Gastrocnemius medialis (tissue), 4 donors: ENCODE data around the gene NEO1. TPM values are rescaled to one million over a fixed set of nuclear protein-coding genes. Genes with fewer than 3 reads are reported as not detected.

Experiments used
- ATAC-seq, 2 donors: fragments of 150-250 bp; one replicate each; pipeline ENCODE4 v1.9.1; 2016
- DNase-seq, 2 donors: peaks; one replicate each; pipeline ENCODE4 v3.0.0-alpha.2; 2019
- H3K27ac ChIP-seq, 4 donors: fragments of 200-600 bp; sonication (generic); 1 replicate in 1 of 4; 2 replicates in 3 of 4; pipeline ENCODE4 v1.5.1; 2016 to 2018; ENCODE audit warnings: mild to moderate bottlenecking in 2 of 4, moderate library complexity in 1 of 4
- H3K27me3 ChIP-seq, 3 donors: fragments of 200-600 bp; sonication (generic) in 2 of 3; 1 replicate in 1 of 3; 2 replicates in 2 of 3; pipeline versions ENCODE4 v1.5.1 to v1.6.0; 2016 to 2019; ENCODE audit warnings: mild to moderate bottlenecking in 1 of 3, moderate library complexity in 1 of 3
- H3K36me3 ChIP-seq, 2 donors: fragments of 200-600 bp; sonication (generic) in 1 of 2; one replicate each; pipeline ENCODE4 v1.5.1; 2017 to 2018
- H3K4me1 ChIP-seq, 2 donors: fragments of 200-600 bp; sonication (generic) in 1 of 2; one replicate each; pipeline ENCODE4 v1.5.1; 2016 to 2017; ENCODE audit warnings: mild to moderate bottlenecking in 2 of 2
- H3K4me3 ChIP-seq, 4 donors: fragments of 200-600 bp; sonication (generic) in 3 of 4; 1 replicate in 1 of 4; 2 replicates in 3 of 4; pipeline ENCODE4 v1.5.1; 2016 to 2019; ENCODE audit warnings: mild to moderate bottlenecking in 2 of 4
- H3K9me3 ChIP-seq, 3 donors: fragments of 200-600 bp; sonication (generic) in 2 of 3; 1 replicate in 1 of 3; 2 replicates in 2 of 3; pipeline ENCODE4 v1.5.1; 2016 to 2019
- CTCF ChIP-seq, 5 experiments: fragments of 450-650 bp in 3 of 5; fragments of 200-600 bp in 2 of 5; sonication (generic) in 2 of 5; IDR thresholded peaks in 4 of 5; conservative IDR thresholded peaks in 1 of 5; 1 replicate in 4 of 5; 2 replicates in 1 of 5; pipeline ENCODE4 v1.5.1; 2016 to 2019; ENCODE audit warnings: antibody characterized with exemption in 5 of 5, mild to moderate bottlenecking in 3 of 5, moderate library complexity in 3 of 5
- POLR2A ChIP-seq, 2 donors: fragments of 450-650 bp; IDR thresholded peaks; one replicate each; pipeline ENCODE4 v1.6.1; 2017; ENCODE audit warnings: antibody characterized with exemption in 2 of 2, mild to moderate bottlenecking in 2 of 2, moderate library complexity in 2 of 2
- in situ Hi-C, 4 donors: fragments of 200-750 bp; cut with MboI; loops; one replicate each; pipeline versions ENCODE4 v1.15.0 to v1.8.0; 2017; ENCODE audit warnings: low sequenced_read_pairs in 4 of 4
- intact Hi-C: fragments of 100-400 bp; cut with DNase I; formaldehyde crosslinking; loops from one replicate; pipeline ENCODE4 v1.15.1; 2023; ENCODE audit warnings: low total_unique reads
- total RNA-seq, 4 donors: library from RNA; depleted of rRNA; stranded (reverse); fragments of >200 nt; gene quantifications; one replicate each; pipeline versions ENCODE4 v1.1.0 to v1.2.3, GENCODE V29; 2016

Gene NEO1
- total RNA-seq, 4 donors from 2014 or later = 13.8 to 32.0 (median 20.3) TPM

- Histone ChIP-seq H3K27me3 (peaks cover 4 to 8% (median 6%) of the 10 kb centered on the region in 3 donors), H3K4me3 (no peak overlapping the region), H3K9me3 (no peaks in the 10 kb centered on the region), H3K4me1 (no peaks in the 10 kb centered on the region), H3K36me3 (no peaks in the 10 kb centered on the region), H3K27ac (no peak overlapping the region)
- ATAC-seq (no peak), DNase-seq (no peak)
- TF ChIP-seq POLR2A (IDR thresholded peaks at IDR 0.05) (no peak), CTCF (IDR thresholded peaks at IDR 0.05 in 4 of 5, conservative IDR thresholded peaks at IDR 0.05 in 1 of 5) (no peak)
- intact Hi-C loops (no loop called here), in situ Hi-C loops (no loop called here)
These were observed 276.7 kb downstream of the NEO1 start for GRCh38 chr15:73328981-73329380.

GRCh38 chr15:73329501-73330200 lies 277.4 kb downstream of the NEO1 start:
- DNase-seq (no peak), ATAC-seq (no peak)
- H3K9me3 ChIP-seq = no peaks in the 10 kb centered on the region
- peaks cover 0 to 2% (median 0%) of the 10 kb centered on the region in 3 donors for H3K27me3 ChIP-seq
- in situ Hi-C loops = no loop called here
- intact Hi-C loops = no loop called here
- H3K4me3 ChIP-seq = no peak overlapping the region
- TF ChIP-seq POLR2A (IDR thresholded peaks at IDR 0.05) (no peak), CTCF (IDR thresholded peaks at IDR 0.05 in 4 of 5, conservative IDR thresholded peaks at IDR 0.05 in 1 of 5) (no peak)
- no peaks in the 10 kb centered on the region for H3K36me3 ChIP-seq
- H3K27ac ChIP-seq = no peak overlapping the region
- no peaks in the 10 kb centered on the region for H3K4me1 ChIP-seq

- H3K36me3 ChIP-seq = no peaks in the 10 kb centered on the region
- intact Hi-C loops (no loop called here), in situ Hi-C loops (no loop called here)
- H3K27me3 ChIP-seq = no peaks in the 10 kb centered on the region
- ATAC-seq (no peak), DNase-seq (no peak)
- no peak overlapping the region for H3K4me3 ChIP-seq
- H3K27ac ChIP-seq = no peak overlapping the region
- no peaks in the 10 kb centered on the region for H3K4me1 ChIP-seq
- no peak for TF ChIP-seq POLR2A (IDR thresholded peaks at IDR 0.05)
- no peak for TF ChIP-seq CTCF (IDR thresholded peaks at IDR 0.05 in 4 of 5, conservative IDR thresholded peaks at IDR 0.05 in 1 of 5)
- H3K9me3 ChIP-seq = no peaks in the 10 kb centered on the region
These were observed 278.2 kb downstream of the NEO1 start for GRCh38 chr15:73330206-73331051.

GRCh38 chr15:73331501-73331900 lies 279.2 kb downstream of the NEO1 start:
- TF ChIP-seq CTCF (IDR thresholded peaks at IDR 0.05 in 4 of 5, conservative IDR thresholded peaks at IDR 0.05 in 1 of 5) (no peak), POLR2A (IDR thresholded peaks at IDR 0.05) (no peak)
- Histone ChIP-seq H3K4me3 (no peak overlapping the region), H3K36me3 (no peaks in the 10 kb centered on the region), H3K4me1 (no peaks in the 10 kb centered on the region), H3K27ac (no peak overlapping the region), H3K27me3 (no peaks in the 10 kb centered on the region), H3K9me3 (no peaks in the 10 kb centered on the region)
- intact Hi-C loops (no loop called here), in situ Hi-C loops (no loop called here)
- ATAC-seq = no peak
- no peak for DNase-seq
